B cell (primary cell): Measurements from ENCODE around the gene STPG3. TPM values are rescaled to one million over a fixed set of nuclear protein-coding genes. Genes with fewer than 3 reads are reported as not detected.
A peak's percentile ranks its signal among the peaks of the same experiment; 100 is the strongest.

Experiments
- ATAC-seq: fragments of 200-7000 bp; cut with Tn5 transposase; one replicate; pipeline ENCODE4 v1.10.0; 2021; ENCODE audit warnings: low read depth, mild to moderate bottlenecking, moderate number of reproducible peaks, moderate library complexity
- CTCF ChIA-PET: fragments of 350-600 bp; sonication (Branson Sonifier 250); formaldehyde crosslinking; loops from one replicate; lab custom pipeline; 2021; ENCODE audit warnings: antibody characterized with exemption, inconsistent platforms; lab: Charles Lee
- POLR2A ChIA-PET: fragments of 350-600 bp; sonication (Branson Sonifier 250); formaldehyde crosslinking; loops from one replicate; lab custom pipeline; 2021; ENCODE audit warnings: antibody characterized with exemption; lab: Charles Lee
- DNase-seq: peaks from one replicate; pipeline ENCODE4 v3.0.0; 2013
- H2AFZ ChIP-seq: 2 replicates; pipeline ENCODE4 v1.6.1; 2012; ENCODE audit warnings: mild to moderate bottlenecking, low read depth, low read length; ENCODE audit not compliant: insufficient read depth, poor library complexity, severe bottlenecking
- H3K27ac ChIP-seq, 2 donors: 1 replicate in 1 of 2; 2 replicates in 1 of 2; pipeline ENCODE4 v1.5.1; 2012 to 2013; ENCODE audit warnings: low read length in 2 of 2, mild to moderate bottlenecking in 2 of 2, moderate library complexity in 1 of 2
- H3K27me3 ChIP-seq, 4 experiments: fragments of 200-600 bp in 1 of 4; sonication (generic) in 1 of 4; replicated peaks in 1 of 4; 1 replicate in 2 of 4; 2 replicates in 2 of 4; pipeline versions ENCODE4 v1.6.1 to v1.7.0; 2013 to 2016; ENCODE audit warnings: low read length in 3 of 4, mild to moderate bottlenecking in 2 of 4, mixed read lengths in 1 of 4, moderate library complexity in 1 of 4; ENCODE audit not compliant: insufficient read depth in 4 of 4, control insufficient read depth in 3 of 4; ENCODE audit errors: control extremely low read depth in 1 of 4
- H3K36me3 ChIP-seq, 2 experiments: replicated peaks in 1 of 2; 1 replicate in 1 of 2; 2 replicates in 1 of 2; pipeline versions ENCODE4 v1.6.1 to v1.7.1; 2013; ENCODE audit warnings: low read length in 1 of 2; ENCODE audit not compliant: insufficient read depth in 2 of 2, control insufficient read depth in 1 of 2; ENCODE audit errors: control extremely low read depth in 1 of 2, extremely low read depth in 1 of 2
- H3K4me1 ChIP-seq, 2 donors: fragments of 200-600 bp in 1 of 2; sonication (generic) in 1 of 2; 1 replicate in 1 of 2; 2 replicates in 1 of 2; pipeline versions ENCODE4 v1.5.1 to v1.6.1; 2013 to 2017; ENCODE audit warnings: low read length in 2 of 2; ENCODE audit not compliant: control insufficient read depth in 2 of 2, insufficient read depth in 2 of 2
- H3K4me2 ChIP-seq: replicated peaks from 2 replicates; pipeline ENCODE3; 2012; ENCODE audit warnings: mild to moderate bottlenecking, low read depth, low read length; ENCODE audit not compliant: poor library complexity, severe bottlenecking
- H3K4me3 ChIP-seq, 5 experiments: fragments of 200-600 bp in 1 of 5; sonication (generic) in 1 of 5; 1 replicate in 3 of 5; 2 replicates in 2 of 5; pipeline versions ENCODE4 v1.5.1 to v1.7.0; 2011 to 2016; ENCODE audit warnings: low read length in 4 of 5, mild to moderate bottlenecking in 4 of 5, low read depth in 2 of 5, control low read depth in 1 of 5, moderate library complexity in 1 of 5; ENCODE audit not compliant: insufficient read depth in 1 of 5; ENCODE audit errors: control extremely low read depth in 1 of 5, extremely low read depth in 1 of 5
- H3K79me2 ChIP-seq: fragments of 200-600 bp; sonication (generic); one replicate; pipeline ENCODE4 v1.6.0; 2016; ENCODE audit warnings: low read length; ENCODE audit not compliant: control insufficient read depth, insufficient read depth
- H3K9ac ChIP-seq: fragments of 200-600 bp; sonication (generic); 2 replicates; pipeline ENCODE4 v1.6.1; 2017; ENCODE audit warnings: mild to moderate bottlenecking, low read length, moderate library complexity
- H3K9me3 ChIP-seq, 3 donors: one replicate each; pipeline versions ENCODE4 v1.6.1 to v1.7.1; 2013; ENCODE audit warnings: low read length in 2 of 3; ENCODE audit not compliant: control insufficient read depth in 2 of 3, insufficient read depth in 1 of 3; ENCODE audit errors: control extremely low read depth in 1 of 3
- H4K20me1 ChIP-seq: 2 replicates; pipeline ENCODE4 v1.6.0; 2012; ENCODE audit warnings: mild to moderate bottlenecking, low read length; ENCODE audit not compliant: insufficient read depth, control insufficient read depth, poor library complexity, severe bottlenecking
- H3K27ac Mint-ChIP-seq: one replicate; pipeline ENCODE4 v1.8.0; 2021; ENCODE audit warnings: mixed read lengths
- H3K27me3 Mint-ChIP-seq: one replicate; pipeline ENCODE4 v1.8.0; 2021; ENCODE audit warnings: mixed read lengths
- H3K4me1 Mint-ChIP-seq: one replicate; pipeline ENCODE4 v1.8.0; 2021; ENCODE audit warnings: mixed read lengths
- H3K4me3 Mint-ChIP-seq: one replicate; pipeline ENCODE4 v1.8.0; 2021; ENCODE audit warnings: mixed read lengths
- H3K9me3 Mint-ChIP-seq: one replicate; pipeline ENCODE4 v1.8.0; 2022; ENCODE audit warnings: mixed read lengths; ENCODE audit not compliant: insufficient read depth
- CTCF ChIP-seq: fragments of 200-600 bp; IDR thresholded peaks from one replicate; pipeline ENCODE4 v1.8.0; 2022; ENCODE audit warnings: antibody characterized with exemption, mild to moderate bottlenecking
- EZH2 ChIP-seq: IDR thresholded peaks from 2 replicates; pipeline ENCODE4 v1.6.1; 2012; ENCODE audit warnings: borderline replicate concordance, low read depth, mild to moderate bottlenecking, moderate library complexity, low read length; ENCODE audit not compliant: insufficient read depth, poor library complexity, severe bottlenecking
- WGBS: methylation state at CpG from one replicate; pipeline ENCODE4 v1.1.5; 2013; ENCODE audit warnings: missing lambda C conversion rate; ENCODE audit not compliant: insufficient coverage; 5-methylcytosine and 5-hydroxymethylcytosine counted together
- intact Hi-C: fragments of 100-400 bp; cut with micrococcal nuclease; formaldehyde crosslinking; loops from one replicate; pipeline ENCODE4 v1.10.0; 2022
- polyA plus RNA-seq: library from polyadenylated mRNA; depleted of rRNA; stranded (reverse); fragments of >200 nt; gene quantifications from 2 replicates; pipeline ENCODE4 v1.2.3, GENCODE V29; 2012
- total RNA-seq, 2 donors: library from RNA; stranded (reverse); fragments of 120-200 nt in 1 of 2; gene quantifications; 1 replicate in 1 of 2; 2 replicates in 1 of 2; pipeline versions ENCODE4 v1.2.3 to v1.2.4, GENCODE V29; 2013 to 2022

Gene STPG3
- total and polyA plus RNA-seq, 2 donors (not counting 1 experiment from before 2014, with no cell fraction given): not detected

GRCh38 chr9:137302449-137303150, 51.5 kb downstream of the STPG3 start:
- peaks cover 20% of the 10 kb centered on the region for H3K4me1 Mint-ChIP-seq
- ATAC-seq: peak; percentile 48
- Histone ChIP-seq H3K4me1 (peaks cover 46 to 51% of the 10 kb centered on the region in 2 donors), H4K20me1 (peaks cover 5% of the 10 kb centered on the region), H3K27me3 (peaks cover 0 to 69% (median 32%) of the 10 kb centered on the region in 4 experiments), H3K79me2 (no peaks in the 10 kb centered on the region), H3K4me3 (peak overlapping the region in 4 of 5 experiments; percentile 38 to 63 (median 53)), H2AFZ (peak overlapping the region; percentile 85), H3K9ac (peak overlapping the region; percentile 71), H3K36me3 (no peaks in the 10 kb centered on the region), H3K4me2 (peak overlapping the region; percentile 96), H3K27ac (peak overlapping the region in 1 of 2 donors; percentile 67), H3K9me3 (peaks cover 0 to 22% (median 0%) of the 10 kb centered on the region in 3 donors)
- CTCF ChIA-PET: interaction anchor here (0.5 to 4.1 kb wide), 21 partner anchors 9 to 232 kb away, joined by 3 to 25 read pairs (median 4); partner anchors contain the start of genes EXD3, MAN1B1, NELFB and NOXA1
- 5% methylated on average over 78 of the region's 78 CpGs for WGBS
- H3K4me3 Mint-ChIP-seq: peak overlapping the region; percentile 41
- intact Hi-C loops: loop anchor here (1.0 kb wide), 2 partner anchors 24 to 121 kb away; partner anchors contain the start of genes EXD3 and NOXA1
- H3K27ac Mint-ChIP-seq: no peak overlapping the region
- DNase-seq: no peak
- POLR2A ChIA-PET: interaction anchor here (0.6 to 1.9 kb wide), 6 partner anchors 10 to 120 kb away, joined by 3 to 9 read pairs (median 5); partner anchors contain the start of genes EXD3, NOXA1 and TUBB4B
- H3K27me3 Mint-ChIP-seq: peaks cover 7% of the 10 kb centered on the region
- TF ChIP-seq EZH2 (no peak), CTCF (peak; percentile 79)
- H3K9me3 Mint-ChIP-seq: no peaks in the 10 kb centered on the region

Other genes starting within 250 kb of the STPG3 start
- 29.1 and 30.7 TPM in 2 replicates for gene ABCA2, start 223.0 kb upstream of the STPG3 start, total RNA-seq
- 61.1 and 63.1 TPM in 2 replicates for gene ABCA2, start 223.0 kb upstream of the STPG3 start, polyA plus RNA-seq
- gene FUT7, start 219.2 kb upstream of the STPG3 start, total RNA-seq: 7.0 and 8.2 TPM in 2 replicates
- gene FUT7, start 219.2 kb upstream of the STPG3 start, polyA plus RNA-seq: 2.6 and 7.3 TPM in 2 replicates
- gene NPDC1, start 205.1 kb upstream of the STPG3 start, total RNA-seq: 0.17 and 0.39 TPM in 2 replicates
- 0.19 and 3.0 TPM in 2 replicates for gene NPDC1, start 205.1 kb upstream of the STPG3 start, polyA plus RNA-seq
- not detected in 2 replicates for gene ENTPD2, start 197.2 kb upstream of the STPG3 start, total RNA-seq
- gene ENTPD2, start 197.2 kb upstream of the STPG3 start, polyA plus RNA-seq: not detected in 2 replicates
- 0.39 and 0.73 TPM in 2 replicates for gene SAPCD2, start 180.7 kb upstream of the STPG3 start, total RNA-seq
- gene SAPCD2, start 180.7 kb upstream of the STPG3 start, polyA plus RNA-seq: 0.45 and 0.69 TPM in 2 replicates
- gene UAP1L1, start 173.8 kb upstream of the STPG3 start, total RNA-seq: 47.6 and 55.8 TPM in 2 replicates
- gene UAP1L1, start 173.8 kb upstream of the STPG3 start, polyA plus RNA-seq: 29.1 and 38.1 TPM in 2 replicates
- 68.4 and 80.9 TPM in 2 replicates for gene MAN1B1, start 164.3 kb upstream of the STPG3 start, total RNA-seq
- 47.0 and 53.1 TPM in 2 replicates for gene MAN1B1, start 164.3 kb upstream of the STPG3 start, polyA plus RNA-seq
- 324 and 335 TPM in 2 replicates for gene DPP7, start 136.6 kb upstream of the STPG3 start, total RNA-seq
- 506 and 546 TPM in 2 replicates for gene DPP7, start 136.6 kb upstream of the STPG3 start, polyA plus RNA-seq
- not detected in 2 replicates for gene GRIN1, start 112.1 kb upstream of the STPG3 start, total RNA-seq
- 0.04 TPM in 1 of 2 replicates, not detected in the other for gene GRIN1, start 112.1 kb upstream of the STPG3 start, polyA plus RNA-seq
- not detected in 2 replicates for gene LRRC26, start 81.2 kb upstream of the STPG3 start, total RNA-seq
- not detected in 2 replicates for gene LRRC26, start 81.2 kb upstream of the STPG3 start, polyA plus RNA-seq
- gene TMEM210, start 79.2 kb upstream of the STPG3 start, total RNA-seq: not detected in 2 replicates
- not detected in 2 replicates for gene TMEM210, start 79.2 kb upstream of the STPG3 start, polyA plus RNA-seq
- 121 and 129 TPM in 2 replicates for gene ANAPC2, start 62.7 kb upstream of the STPG3 start, total RNA-seq
- 127 and 138 TPM in 2 replicates for gene ANAPC2, start 62.7 kb upstream of the STPG3 start, polyA plus RNA-seq
- 52.9 and 53.6 TPM in 2 replicates for gene SSNA1, start 62.6 kb upstream of the STPG3 start, total RNA-seq
- gene SSNA1, start 62.6 kb upstream of the STPG3 start, polyA plus RNA-seq: 99.0 and 129 TPM in 2 replicates
- 16.3 and 19.3 TPM in 2 replicates for gene TPRN, start 50.5 kb upstream of the STPG3 start, total RNA-seq
- gene TPRN, start 50.5 kb upstream of the STPG3 start, polyA plus RNA-seq: 5.7 and 6.4 TPM in 2 replicates
- 35.7 and 38.0 TPM in 2 replicates for gene TMEM203, start 45.6 kb upstream of the STPG3 start, total RNA-seq
- gene TMEM203, start 45.6 kb upstream of the STPG3 start, polyA plus RNA-seq: 16.1 and 20.6 TPM in 2 replicates
- gene NDOR1, start 45.6 kb upstream of the STPG3 start, total RNA-seq: 37.3 and 40.9 TPM in 2 replicates
- gene NDOR1, start 45.6 kb upstream of the STPG3 start, polyA plus RNA-seq: 36.4 and 37.6 TPM in 2 replicates
- 1.1 and 1.4 TPM in 2 replicates for gene RNF208, start 29.0 kb upstream of the STPG3 start, total RNA-seq
- gene RNF208, start 29.0 kb upstream of the STPG3 start, polyA plus RNA-seq: 0.97 and 1.1 TPM in 2 replicates
- 0.22 and 0.32 TPM in 2 replicates for gene CYSRT1, start 26.1 kb upstream of the STPG3 start, total RNA-seq
- 0.51 and 0.68 TPM in 2 replicates for gene CYSRT1, start 26.1 kb upstream of the STPG3 start, polyA plus RNA-seq
- gene RNF224, start 23.8 kb upstream of the STPG3 start, total RNA-seq: not detected in 2 replicates
- gene RNF224, start 23.8 kb upstream of the STPG3 start, polyA plus RNA-seq: not detected in 2 replicates
- gene SLC34A3, start 20.4 kb upstream of the STPG3 start, total RNA-seq: not detected in 2 replicates
- not detected in 2 replicates for gene SLC34A3, start 20.4 kb upstream of the STPG3 start, polyA plus RNA-seq
- gene TUBB4B, start 10.0 kb upstream of the STPG3 start, total RNA-seq: 110 and 111 TPM in 2 replicates
- gene TUBB4B, start 10.0 kb upstream of the STPG3 start, polyA plus RNA-seq: 245 and 261 TPM in 2 replicates
- 55.8 and 56.9 TPM in 2 replicates for gene NELFB, start 4.0 kb downstream of the STPG3 start, total RNA-seq
- 47.1 and 53.7 TPM in 2 replicates for gene NELFB, start 4.0 kb downstream of the STPG3 start, polyA plus RNA-seq
- gene TOR4A, start 26.4 kb downstream of the STPG3 start, total RNA-seq: 12.7 and 15.3 TPM in 2 replicates
- gene TOR4A, start 26.4 kb downstream of the STPG3 start, polyA plus RNA-seq: 6.0 and 8.3 TPM in 2 replicates
- gene NRARP, start 51.0 kb downstream of the STPG3 start, total RNA-seq: 11.4 and 11.5 TPM in 2 replicates
- 4.3 and 5.7 TPM in 2 replicates for gene NRARP, start 51.0 kb downstream of the STPG3 start, polyA plus RNA-seq
- 23.7 and 25.1 TPM in 2 replicates for gene EXD3, start 171.9 kb downstream of the STPG3 start, total RNA-seq
- 21.3 and 22.5 TPM in 2 replicates for gene EXD3, start 171.9 kb downstream of the STPG3 start, polyA plus RNA-seq
- gene NOXA1, start 172.1 kb downstream of the STPG3 start, total RNA-seq: 5.7 and 8.4 TPM in 2 replicates
- gene NOXA1, start 172.1 kb downstream of the STPG3 start, polyA plus RNA-seq: 5.1 and 7.7 TPM in 2 replicates
- not detected in 2 replicates for gene ENTPD8, start 190.1 kb downstream of the STPG3 start, total RNA-seq
- gene ENTPD8, start 190.1 kb downstream of the STPG3 start, polyA plus RNA-seq: not detected in 2 replicates
- gene NSMF, start 208.0 kb downstream of the STPG3 start, total RNA-seq: 28.7 and 35.7 TPM in 2 replicates
- 59.4 and 82.1 TPM in 2 replicates for gene NSMF, start 208.0 kb downstream of the STPG3 start, polyA plus RNA-seq